DMS79 (cell line): ENCODE measurements around the gene PDE4C.
A peak's percentile ranks its signal among the peaks of the same experiment; 100 is the strongest.

ENCODE experiments used
- DNase-seq: peaks from one replicate; lab custom pipeline; 2025; lab: John Stamatoyannopoulos, UW

Gene PDE4C

GRCh38 chr19:18198374-18198773 is 27.9 kb downstream of the PDE4C start:
- DNase-seq, result no peak

- no peak for DNase-seq
Observed at GRCh38 chr19:18197941-18198340, 28.3 kb downstream of the PDE4C start.

- DNase-seq, result no peak
Observed at GRCh38 chr19:18197306-18197705, 28.9 kb downstream of the PDE4C start.

GRCh38 chr19:18196511-18196845 is 29.8 kb downstream of the PDE4C start:
- no peak for DNase-seq

GRCh38 chr19:18194554-18195238 is 31.5 kb downstream of the PDE4C start:
- no peak for DNase-seq

GRCh38 chr19:18194181-18194530 is 32.1 kb downstream of the PDE4C start:
- DNase-seq, result no peak

- DNase-seq, result no peak
Observed at GRCh38 chr19:18193388-18194180, 32.7 kb downstream of the PDE4C start.

- peak; percentile 100 for DNase-seq
Observed at GRCh38 chr19:18192673-18193387, 33.4 kb downstream of the PDE4C start, which contains the start of gene MPV17L2. MPV17L2 (plus strand) TSS chr19:18193218; CDS start chr19:18193282, 64 bp downstream.

- no peak for DNase-seq
Observed at GRCh38 chr19:18191640-18192062, 34.6 kb downstream of the PDE4C start.

GRCh38 chr19:18190278-18190677 is 36.0 kb downstream of the PDE4C start:
- DNase-seq, result no peak

GRCh38 chr19:18185538-18185937 is 40.7 kb downstream of the PDE4C start:
- no peak for DNase-seq

- no peak for DNase-seq
Observed at GRCh38 chr19:18183529-18183928, 42.7 kb downstream of the PDE4C start.

- no peak for DNase-seq
Observed at GRCh38 chr19:18179957-18180356, 46.3 kb downstream of the PDE4C start.

GRCh38 chr19:18176367-18177310 is 49.6 kb downstream of the PDE4C start:
- no peak for DNase-seq

- DNase-seq, result no peak
Observed at GRCh38 chr19:18174983-18175382, 51.3 kb downstream of the PDE4C start.
